Limb (tissue), 2 donors: Measurements from ENCODE around the gene TBX20.

ENCODE experiments used
- DNase-seq, 2 donors: peaks; one replicate each; pipeline ENCODE4 v3.0.0-alpha.2; 2016; ENCODE audit errors: extremely low spot score in 2 of 2

The TBX20 gene, protein sequence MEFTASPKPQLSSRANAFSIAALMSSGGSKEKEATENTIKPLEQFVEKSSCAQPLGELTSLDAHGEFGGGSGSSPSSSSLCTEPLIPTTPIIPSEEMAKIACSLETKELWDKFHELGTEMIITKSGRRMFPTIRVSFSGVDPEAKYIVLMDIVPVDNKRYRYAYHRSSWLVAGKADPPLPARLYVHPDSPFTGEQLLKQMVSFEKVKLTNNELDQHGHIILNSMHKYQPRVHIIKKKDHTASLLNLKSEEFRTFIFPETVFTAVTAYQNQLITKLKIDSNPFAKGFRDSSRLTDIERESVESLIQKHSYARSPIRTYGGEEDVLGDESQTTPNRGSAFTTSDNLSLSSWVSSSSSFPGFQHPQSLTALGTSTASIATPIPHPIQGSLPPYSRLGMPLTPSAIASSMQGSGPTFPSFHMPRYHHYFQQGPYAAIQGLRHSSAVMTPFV

DNA sequence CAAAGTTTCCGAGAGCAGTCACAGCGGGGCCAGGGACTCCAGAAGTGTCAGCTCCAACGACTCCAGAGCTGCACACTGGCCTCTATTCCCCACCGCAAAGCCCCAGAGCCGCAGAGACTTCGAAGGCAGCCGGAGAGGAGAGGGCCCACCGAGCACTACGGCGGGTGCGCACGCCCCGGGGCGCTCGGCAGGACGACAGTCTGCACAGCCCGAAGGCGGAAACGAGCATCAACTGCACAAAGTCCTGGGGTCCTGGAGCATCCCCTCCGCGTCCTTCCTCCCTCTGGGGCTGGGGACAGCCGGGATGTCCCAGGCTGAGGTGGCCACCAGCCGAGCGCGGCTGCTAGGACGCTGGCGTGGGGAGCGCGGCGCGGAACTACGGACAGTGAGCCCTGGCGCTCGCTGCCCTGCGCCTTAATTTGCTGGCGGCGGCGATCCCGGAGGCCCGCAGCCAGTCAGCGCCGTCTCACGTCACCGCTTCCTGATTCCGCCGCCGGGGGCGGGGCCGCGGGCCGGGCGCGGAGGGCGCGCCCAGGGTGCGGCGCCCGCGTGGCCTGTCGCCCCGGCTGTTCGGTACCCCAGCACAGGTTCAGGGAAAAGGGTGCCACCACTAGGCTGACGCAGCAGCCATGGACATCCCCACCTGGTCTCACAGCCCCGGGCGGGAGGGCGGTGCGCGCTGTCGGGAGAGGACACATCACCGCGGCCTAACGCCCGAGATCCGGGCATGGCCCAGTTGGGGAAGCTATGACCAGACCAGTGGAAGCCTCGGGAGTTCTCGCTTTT, at the start of gene TBX20:
TBX20 (minus strand) TSS at position 391 of the 786 bp plus-strand sequence. CDS start 480 bp downstream, outside the sequence.
- peak in 1 of 2 donors; percentile 70 for DNase-seq

DNA sequence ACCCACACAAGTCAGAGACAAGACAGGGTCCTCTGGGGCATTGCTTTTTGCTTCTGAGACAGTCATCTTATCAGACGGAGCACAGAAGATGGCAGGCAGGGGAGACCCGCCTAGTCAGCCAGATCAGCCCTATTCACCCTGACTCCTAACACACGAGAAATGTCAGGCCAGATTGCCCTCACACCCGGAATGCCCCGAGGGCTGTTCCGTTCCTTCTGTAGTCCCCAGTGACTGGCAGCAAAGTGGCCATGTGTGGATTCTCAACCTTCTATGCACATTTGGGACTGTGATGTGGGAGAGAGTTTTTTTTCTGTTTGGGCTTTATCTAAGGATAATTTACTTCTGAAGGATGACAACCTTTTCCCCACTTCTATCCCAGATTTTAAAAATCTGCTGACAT, 35.5 kb upstream of the TBX20 start:
- DNase-seq = no peak

GRCh38 chr7:35286986-35287385, 33.1 kb upstream of the TBX20 start:
- DNase-seq = no peak

DNA sequence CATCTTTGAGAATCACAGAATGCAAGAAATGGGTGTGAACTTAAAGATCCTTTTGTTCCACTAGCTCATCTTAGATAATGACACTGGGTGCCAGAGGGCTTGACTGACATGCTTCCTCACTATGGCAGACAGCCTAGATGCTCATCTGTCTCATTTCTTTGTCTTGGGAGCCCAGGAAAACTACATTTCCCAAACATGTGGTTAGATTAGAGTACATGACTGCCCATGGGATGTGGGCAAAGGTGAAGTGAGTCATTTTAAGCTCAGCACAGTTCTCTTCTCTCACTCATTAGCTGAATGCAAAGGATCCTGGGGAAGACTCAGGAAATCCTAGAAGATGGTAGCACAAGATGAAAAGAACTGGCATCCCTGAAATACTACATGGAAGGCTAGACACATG, 32.5 kb upstream of the TBX20 start:
- no peak for DNase-seq

DNA sequence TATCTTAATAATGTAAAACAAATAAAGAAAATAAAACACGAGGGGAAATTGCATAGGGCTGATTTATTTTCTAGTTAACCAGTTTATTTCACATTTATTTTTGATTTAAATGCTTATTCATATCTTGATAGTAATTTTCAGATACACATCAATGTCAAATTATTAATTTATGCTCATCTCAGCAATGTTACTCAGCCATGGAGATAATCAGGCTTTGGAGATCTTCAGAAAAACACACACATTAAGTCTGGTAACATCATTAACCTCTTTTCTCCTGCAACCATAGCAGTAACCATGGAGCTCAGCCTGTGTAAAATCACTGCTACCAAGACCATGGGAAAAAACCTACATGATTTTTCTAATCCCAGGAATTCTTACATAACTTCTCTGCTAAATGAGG, 31.9 kb upstream of the TBX20 start:
- no peak for DNase-seq

GRCh38 chr7:35280902-35281301, 27.0 kb upstream of the TBX20 start:
- DNase-seq = no peak

- no peak for DNase-seq
These were observed 23.5 kb upstream of the TBX20 start for GRCh38 chr7:35277359-35277758.

DNA sequence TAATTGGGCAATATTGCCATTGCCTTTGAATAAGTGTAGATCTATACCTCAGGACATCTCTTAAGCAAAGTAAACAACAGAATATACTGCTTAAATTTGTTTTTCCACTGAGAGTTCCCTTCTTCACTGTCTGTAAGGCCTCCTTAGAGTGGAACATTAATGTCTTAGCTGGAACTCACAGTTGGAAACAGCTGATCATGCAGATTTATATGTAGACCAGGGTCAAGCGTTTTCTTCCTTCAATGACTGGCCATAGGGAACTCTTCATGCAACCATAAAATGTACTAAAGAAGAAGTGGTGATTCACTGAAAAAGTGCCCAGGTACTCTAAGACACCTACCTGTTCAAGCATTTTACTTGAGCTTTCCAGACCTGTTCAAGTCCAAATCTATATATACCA, 18.3 kb upstream of the TBX20 start:
- DNase-seq = no peak

DNA sequence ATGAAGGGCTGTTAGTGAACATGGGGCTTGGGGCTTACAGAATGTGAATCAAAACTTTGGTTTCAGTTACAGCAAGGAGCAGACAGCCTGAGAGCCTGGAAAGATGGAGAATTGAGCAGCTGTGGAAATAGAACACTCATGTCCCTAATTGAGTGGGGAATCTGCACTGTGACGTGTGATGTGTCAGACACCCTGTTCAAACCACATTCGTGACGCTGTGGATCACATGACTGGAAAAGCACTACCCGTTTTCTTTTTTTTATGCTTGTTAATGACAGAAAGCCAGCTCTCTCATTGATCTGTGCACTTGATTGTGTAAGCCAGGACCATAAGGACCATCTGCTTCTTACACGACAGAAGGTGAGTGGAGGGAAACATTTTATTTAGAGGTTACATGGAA, 15.1 kb upstream of the TBX20 start:
- no peak for DNase-seq

DNA sequence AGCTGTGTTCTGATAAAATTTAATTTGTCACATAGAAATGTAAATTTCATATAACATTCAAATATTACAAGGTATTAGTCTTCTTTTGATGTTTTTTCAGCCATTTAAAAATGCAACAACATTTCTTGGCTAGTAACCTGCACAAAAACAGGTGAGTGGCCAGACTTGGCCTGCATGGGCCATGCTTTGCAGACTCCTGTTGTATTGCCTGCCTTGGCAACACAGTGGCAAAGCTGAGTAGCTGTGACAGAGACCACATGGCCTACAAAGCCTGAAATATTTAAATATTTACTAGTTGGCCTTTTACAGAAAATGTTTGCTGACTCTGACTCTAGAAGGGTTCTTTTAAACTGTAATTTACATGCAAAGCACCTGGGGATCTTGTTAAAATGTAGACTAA, 13.5 kb upstream of the TBX20 start:
- no peak for DNase-seq

GRCh38 chr7:35263396-35263795, 9.5 kb upstream of the TBX20 start:
- no peak for DNase-seq

DNA sequence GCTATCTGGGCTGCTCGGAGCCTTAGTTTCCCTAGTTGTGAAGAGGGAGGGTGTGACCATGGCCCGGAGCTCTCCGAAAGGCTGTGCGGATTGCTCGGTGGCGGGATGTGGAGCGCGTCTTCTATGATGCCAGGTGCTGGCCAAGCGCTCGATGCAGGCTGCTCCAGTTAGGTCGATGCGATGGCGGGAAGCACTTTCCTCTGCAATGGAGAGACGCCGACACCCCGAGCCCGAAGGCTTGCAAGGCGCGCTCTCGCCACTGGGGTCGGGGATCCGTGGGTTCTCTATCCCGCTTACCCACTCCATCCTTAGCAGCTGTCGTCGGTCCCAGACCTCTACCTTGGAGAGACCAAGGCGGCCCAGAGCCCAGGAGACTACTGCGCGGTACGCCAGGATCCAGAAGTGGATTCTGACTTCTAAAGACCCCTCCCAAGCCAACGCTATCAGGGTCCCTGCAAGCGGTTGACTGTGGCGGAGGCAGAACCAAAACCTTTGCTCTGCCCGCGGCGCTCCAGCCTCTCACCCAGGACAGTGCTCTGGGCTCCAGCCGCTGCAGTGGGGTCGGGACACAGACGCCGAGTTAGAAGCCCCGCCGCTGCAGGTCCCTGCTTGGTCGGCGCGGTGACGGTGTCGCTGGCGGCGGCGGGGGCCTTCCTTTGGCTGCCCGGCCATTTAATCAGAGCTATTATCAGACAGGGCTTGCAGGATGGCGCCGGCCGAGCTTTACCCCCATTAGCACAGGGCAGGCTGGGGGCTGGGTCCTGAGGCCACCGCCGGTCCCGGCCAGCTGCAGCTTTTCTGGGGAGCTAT, 7.8 kb upstream of the TBX20 start:
- DNase-seq = peak in 1 of 2 donors; percentile 58

GRCh38 chr7:35261041-35261440, 7.1 kb upstream of the TBX20 start:
- DNase-seq = no peak

GRCh38 chr7:35260246-35260645, 6.3 kb upstream of the TBX20 start:
- DNase-seq = no peak

GRCh38 chr7:35259523-35259908, 5.6 kb upstream of the TBX20 start:
- no peak for DNase-seq

GRCh38 chr7:35258868-35259522, 5.1 kb upstream of the TBX20 start:
- DNase-seq = no peak

GRCh38 chr7:35258125-35258867, 4.4 kb upstream of the TBX20 start:
- peak in 1 of 2 donors; percentile 57 for DNase-seq

GRCh38 chr7:35257251-35258124, 3.6 kb upstream of the TBX20 start:
- DNase-seq = peak in 1 of 2 donors; percentile 65
